SW480 (cell line): Measurements from ENCODE around the gene EIF3K.
"Not testable (repeated sequence)": the region's sequence is repeated elsewhere in the genome, so short reads cannot be mapped to it uniquely, and the experiment has no call there.

Experiments used
- DNase-seq: peaks from one replicate; pipeline ENCODE4 v3.0.0-alpha.2; 2016; ENCODE audit warnings: low spot score

The EIF3K gene

GRCh38 chr19:38618590-38619360, at the start of gene EIF3K:
Gene EIF3K (plus strand): TSS chr19:38619188. CDS start chr19:38619269, 81 bp downstream.
- peak; percentile 99 for DNase-seq

- DNase-seq = peak; percentile 69
Observed at GRCh38 chr19:38569368-38569983, 49.5 kb upstream of the EIF3K start.

- no peak for DNase-seq
Observed at GRCh38 chr19:38571682-38572081, 47.3 kb upstream of the EIF3K start.

- no peak for DNase-seq
Observed at GRCh38 chr19:38577826-38578225, 41.2 kb upstream of the EIF3K start.

GRCh38 chr19:38579304-38579703, 39.7 kb upstream of the EIF3K start:
- DNase-seq = not testable (repeated sequence)

- no peak for DNase-seq
Observed at GRCh38 chr19:38580080-38580479, 38.9 kb upstream of the EIF3K start.

- no peak for DNase-seq
Observed at GRCh38 chr19:38583219-38583984, 35.6 kb upstream of the EIF3K start.

GRCh38 chr19:38583985-38584305, 35.0 kb upstream of the EIF3K start:
- DNase-seq = no peak

- no peak for DNase-seq
Observed at GRCh38 chr19:38587562-38587961, 31.4 kb upstream of the EIF3K start.

- DNase-seq = no peak
Observed at GRCh38 chr19:38588041-38588440, 30.9 kb upstream of the EIF3K start.

- DNase-seq = no peak
Observed at GRCh38 chr19:38592940-38593339, 26.0 kb upstream of the EIF3K start.

GRCh38 chr19:38596057-38596981, 22.7 kb upstream of the EIF3K start:
- peak; percentile 80 for DNase-seq

- DNase-seq = no peak
Observed at GRCh38 chr19:38597075-38597474, 21.9 kb upstream of the EIF3K start.

- DNase-seq = no peak
Observed at GRCh38 chr19:38599722-38600121, 19.3 kb upstream of the EIF3K start.

GRCh38 chr19:38602856-38603255, 16.1 kb upstream of the EIF3K start:
- DNase-seq = not testable (repeated sequence)

- no peak for DNase-seq
Observed at GRCh38 chr19:38606131-38606530, 12.9 kb upstream of the EIF3K start.

GRCh38 chr19:38614289-38614688, 4.7 kb upstream of the EIF3K start:
- no peak for DNase-seq

GRCh38 chr19:38615007-38615581, 3.9 kb upstream of the EIF3K start:
- DNase-seq = no peak

GRCh38 chr19:38616265-38616664, 2.7 kb upstream of the EIF3K start:
- no peak for DNase-seq

GRCh38 chr19:38617283-38617763, 1.7 kb upstream of the EIF3K start:
- no peak for DNase-seq
